ENCODE measurements around the gene SLC29A4. TPM values are rescaled to one million over a fixed set of nuclear protein-coding genes. Genes with fewer than 3 reads are reported as not detected.

The SLC29A4 gene
- total and polyA plus RNA-seq, 4 donors: 1.7 to 13.9 (median 3.9) TPM

- Histone ChIP-seq H3K4me1 (ENCODE audit: control insufficient read depth in 4 of 4, insufficient read depth in 4 of 4, low read length in 3 of 4) (no peaks in the 10 kb centered on the region), H3K9me3 (ENCODE audit: control insufficient read depth in 4 of 4, low read length in 3 of 4) (no peaks in the 10 kb centered on the region), H3K4me3 (ENCODE audit: low read depth in 1 of 3, low read length in 3 of 3) (no peak overlapping the region), H3K36me3 (ENCODE audit: control insufficient read depth in 4 of 4, insufficient read depth in 3 of 4, low read depth in 1 of 4, low read length in 3 of 4) (peaks cover 11 to 51% (median 27%) of the 10 kb centered on the region in 4 donors), H3K27ac (ENCODE audit: low read depth in 1 of 2, low read length in 2 of 2) (no peak overlapping the region), H3K27me3 (ENCODE audit: control insufficient read depth in 4 of 4, insufficient read depth in 4 of 4, low read length in 3 of 4) (no peaks in the 10 kb centered on the region), H3K9ac (ENCODE audit: low read depth in 1 of 2, low read length in 2 of 2) (no peak overlapping the region)
- TF ChIP-seq HNF4G (IDR thresholded peaks at IDR 0.05) (no peak), FOXA2 (IDR thresholded peaks at IDR 0.05) (no peak), GABPA (IDR thresholded peaks at IDR 0.05 in 1 of 2, conservative IDR thresholded peaks at IDR 0.05 in 1 of 2) (no peak), CTCF (IDR thresholded peaks at IDR 0.05; ENCODE audit: low read depth, low read length, missing input control) (no peak), RXRA (IDR thresholded peaks at IDR 0.05) (no peak), HNF4A (conservative IDR thresholded peaks at IDR 0.05) (no peak), RAD21 (IDR thresholded peaks at IDR 0.05) (no peak)
- WGBS: 98% methylated on average over 21 of the region's 21 CpGs
- no peak for DNase-seq (ENCODE audit: low spot score)
Measured at GRCh38 chr7:5345671-5346070, 62.9 kb downstream of the SLC29A4 start.

- no peaks in the 10 kb centered on the region for H3K27me3 ChIP-seq (ENCODE audit: control insufficient read depth in 4 of 4, insufficient read depth in 4 of 4, low read length in 3 of 4)
- H3K27ac ChIP-seq (ENCODE audit: low read depth in 1 of 2, low read length in 2 of 2): no peak overlapping the region
- no peak overlapping the region for H3K4me3 ChIP-seq (ENCODE audit: low read depth in 1 of 3, low read length in 3 of 3)
- 84% methylated on average over 21 of the region's 21 CpGs for WGBS
- H3K36me3 ChIP-seq (ENCODE audit: control insufficient read depth in 4 of 4, insufficient read depth in 3 of 4, low read depth in 1 of 4, low read length in 3 of 4): peaks cover 11 to 44% (median 19%) of the 10 kb centered on the region in 4 donors
- H3K4me1 ChIP-seq (ENCODE audit: control insufficient read depth in 4 of 4, insufficient read depth in 4 of 4, low read length in 3 of 4): peaks cover 0 to under 1% (median 0%) of the 10 kb centered on the region in 4 donors
- no peak for DNase-seq (ENCODE audit: low spot score)
- TF ChIP-seq JUND (IDR thresholded peaks at IDR 0.05) (no peak), FOXA1 (IDR thresholded peaks at IDR 0.05) (no peak), HNF4G (IDR thresholded peaks at IDR 0.05) (no peak), HNF4A (conservative IDR thresholded peaks at IDR 0.05) (no peak), NR2F2 (IDR thresholded peaks at IDR 0.05) (no peak), SP1 (IDR thresholded peaks at IDR 0.05) (no peak), RAD21 (IDR thresholded peaks at IDR 0.05) (no peak), ATF3 (IDR thresholded peaks at IDR 0.05) (no peak)
- no peaks in the 10 kb centered on the region for H3K9me3 ChIP-seq (ENCODE audit: control insufficient read depth in 4 of 4, low read length in 3 of 4)
- H3K9ac ChIP-seq (ENCODE audit: low read depth in 1 of 2, low read length in 2 of 2): no peak overlapping the region
Measured at GRCh38 chr7:5348134-5349004, 65.6 kb downstream of the SLC29A4 start.

- no peaks in the 10 kb centered on the region for H3K27me3 ChIP-seq (ENCODE audit: control insufficient read depth in 4 of 4, insufficient read depth in 4 of 4, low read length in 3 of 4)
- no peak for DNase-seq (ENCODE audit: low spot score)
- H3K4me3 ChIP-seq (ENCODE audit: low read depth in 1 of 3, low read length in 3 of 3): no peak overlapping the region
- 95% methylated on average over 17 of the region's 17 CpGs for WGBS
- H3K9me3 ChIP-seq (ENCODE audit: control insufficient read depth in 4 of 4, low read length in 3 of 4): no peaks in the 10 kb centered on the region
- H3K9ac ChIP-seq (ENCODE audit: low read depth in 1 of 2, low read length in 2 of 2): no peak overlapping the region
- H3K4me1 ChIP-seq (ENCODE audit: control insufficient read depth in 4 of 4, insufficient read depth in 4 of 4, low read length in 3 of 4): peaks cover 0 to 7% (median 5%) of the 10 kb centered on the region in 4 donors
- peaks cover 11 to 38% (median 17%) of the 10 kb centered on the region in 4 donors for H3K36me3 ChIP-seq (ENCODE audit: control insufficient read depth in 4 of 4, insufficient read depth in 3 of 4, low read depth in 1 of 4, low read length in 3 of 4)
- no peak overlapping the region for H3K27ac ChIP-seq (ENCODE audit: low read depth in 1 of 2, low read length in 2 of 2)
- TF ChIP-seq RXRA (IDR thresholded peaks at IDR 0.05): no peak
- no peak for TF ChIP-seq SP1 (IDR thresholded peaks at IDR 0.05)
- TF ChIP-seq FOXA2 (IDR thresholded peaks at IDR 0.05): no peak
- no peak for TF ChIP-seq GABPA (IDR thresholded peaks at IDR 0.05 in 1 of 2, conservative IDR thresholded peaks at IDR 0.05 in 1 of 2)
- TF ChIP-seq TAF1 (conservative IDR thresholded peaks at IDR 0.05): no peak
- no peak for TF ChIP-seq HNF4G (IDR thresholded peaks at IDR 0.05)
- no peak for TF ChIP-seq MAX (IDR thresholded peaks at IDR 0.05)
- no peak for TF ChIP-seq FOXA1 (IDR thresholded peaks at IDR 0.05)
- no peak for TF ChIP-seq YY1 (IDR thresholded peaks at IDR 0.05)
- TF ChIP-seq CTCF (IDR thresholded peaks at IDR 0.05; ENCODE audit: low read depth, low read length, missing input control): no peak
- no peak for TF ChIP-seq REST (IDR thresholded peaks at IDR 0.05)
- TF ChIP-seq JUND (IDR thresholded peaks at IDR 0.05): no peak
- TF ChIP-seq ATF3 (IDR thresholded peaks at IDR 0.05): no peak
Measured at GRCh38 chr7:5349005-5349380, 66.2 kb downstream of the SLC29A4 start.
